IMR-90 (cell line): Measurements from ENCODE around the gene C5orf63. TPM values are rescaled to one million over a fixed set of nuclear protein-coding genes. Genes with fewer than 3 reads are reported as not detected.

Source experiments
- ATAC-seq: fragments of 200-7000 bp; cut with Tn5 transposase; 2 replicates; pipeline ENCODE4 v1.9.1; 2020; ENCODE audit warnings: low read depth, mild to moderate bottlenecking, moderate library complexity
- BruUV-seq: library from RNA; stranded (reverse); fragments of 400-500 nt; replicated peaks from 2 replicates; lab custom pipeline; 2021; lab: Mats Ljungman, UMichigan
- CTCF ChIA-PET: fragments of 300-600 bp; formaldehyde crosslinking; extraction: SDS; loops from one replicate; lab custom pipeline; 2021; ENCODE audit warnings: antibody characterized with exemption; lab: Yijun Ruan, JAX
- POLR2A ChIA-PET: fragments of 300-600 bp; sonication (Branson Sonifier 250); formaldehyde crosslinking; loops from one replicate; lab custom pipeline; 2022; ENCODE audit warnings: antibody characterized with exemption; ENCODE audit not compliant: unreplicated experiment; lab: Charles Lee
- DNase-seq: peaks from one replicate; pipeline ENCODE4 v3.0.0; 2013
- H2AFZ ChIP-seq: replicated peaks from 2 replicates; pipeline ENCODE3; 2013; ENCODE audit warnings: low read length, mild to moderate bottlenecking; ENCODE audit not compliant: poor library complexity
- H2AK5ac ChIP-seq: 2 replicates; pipeline ENCODE4 v1.6.1; 2013; ENCODE audit warnings: low read depth, low read length, inconsistent platforms
- H2AK9ac ChIP-seq: replicated peaks from 2 replicates; pipeline ENCODE3; 2013; ENCODE audit warnings: mild to moderate bottlenecking, low read depth, low read length, moderate library complexity; ENCODE audit not compliant: poor library complexity
- H2BK120ac ChIP-seq: 2 replicates; pipeline ENCODE4 v1.6.1; 2013; ENCODE audit warnings: low read depth, low read length, inconsistent platforms
- H2BK15ac ChIP-seq: 3 replicates; pipeline ENCODE4 v1.6.1; 2013; ENCODE audit warnings: low read depth, low read length, inconsistent platforms
- H2BK20ac ChIP-seq: 2 replicates; pipeline ENCODE4 v1.6.1; 2013; ENCODE audit warnings: low read depth, mild to moderate bottlenecking, inconsistent platforms, low read length, moderate library complexity
- H2BK5ac ChIP-seq: 2 replicates; pipeline ENCODE4 v1.6.1; 2013; ENCODE audit warnings: mild to moderate bottlenecking, low read depth, low read length, inconsistent platforms; ENCODE audit not compliant: poor library complexity, severe bottlenecking
- H3K14ac ChIP-seq: replicated peaks from 2 replicates; pipeline ENCODE4 v1.6.1; 2013; ENCODE audit warnings: low read depth, low read length, inconsistent platforms
- H3K18ac ChIP-seq: 2 replicates; pipeline ENCODE4 v1.6.1; 2013; ENCODE audit warnings: low read depth, low read length, control low read depth
- H3K23ac ChIP-seq: 2 replicates; pipeline ENCODE4 v1.6.1; 2013; ENCODE audit warnings: low read depth, low read length, inconsistent platforms
- H3K27ac ChIP-seq: 2 replicates; pipeline ENCODE4 v1.5.1; 2013; ENCODE audit warnings: mild to moderate bottlenecking, control low read depth, low read length; ENCODE audit not compliant: insufficient read depth
- H3K27me3 ChIP-seq: 2 replicates; pipeline ENCODE4 v1.6.1; 2013; ENCODE audit warnings: low read length; ENCODE audit not compliant: control insufficient read depth, insufficient read depth
- H3K36me3 ChIP-seq: 2 replicates; pipeline ENCODE4 v1.6.1; 2013; ENCODE audit warnings: low read length, mixed read lengths; ENCODE audit not compliant: control insufficient read depth, insufficient read depth
- H3K4ac ChIP-seq: 2 replicates; pipeline ENCODE4 v1.6.1; 2013; ENCODE audit warnings: low read depth, low read length, inconsistent platforms
- H3K4me1 ChIP-seq: 2 replicates; pipeline ENCODE4 v1.6.1; 2013; ENCODE audit warnings: low read length, mixed read lengths; ENCODE audit not compliant: control insufficient read depth, insufficient read depth
- H3K4me2 ChIP-seq: 2 replicates; pipeline ENCODE4 v1.6.1; 2013; ENCODE audit warnings: low read depth, mild to moderate bottlenecking, control low read depth, low read length, moderate library complexity
- H3K4me3 ChIP-seq: 2 replicates; pipeline ENCODE4 v1.5.1; 2013; ENCODE audit warnings: low read depth, mild to moderate bottlenecking, control low read depth, low read length, moderate library complexity; ENCODE audit not compliant: insufficient read depth
- H3K56ac ChIP-seq: 2 replicates; pipeline ENCODE4 v1.6.1; 2013; ENCODE audit warnings: low read length, inconsistent platforms; ENCODE audit not compliant: insufficient read depth; ENCODE audit errors: extremely low read depth
- H3K79me1 ChIP-seq, 2 experiments: 2 replicates each; pipeline ENCODE4 v1.6.1; 2013; ENCODE audit warnings: low read length in 2 of 2, inconsistent platforms in 1 of 2, low read depth in 1 of 2
- H3K9ac ChIP-seq: 2 replicates; pipeline ENCODE4 v1.6.1; 2013; ENCODE audit warnings: low read depth, low read length, control low read depth
- H3K9me1 ChIP-seq: 2 replicates; pipeline ENCODE4 v1.6.1; 2013; ENCODE audit warnings: low read length, inconsistent platforms; ENCODE audit not compliant: insufficient read depth
- H3K9me3 ChIP-seq: 2 replicates; pipeline ENCODE4 v1.6.1; 2013; ENCODE audit warnings: low read length; ENCODE audit not compliant: control insufficient read depth, insufficient read depth
- H4K20me1 ChIP-seq: 2 replicates; pipeline ENCODE4 v1.6.1; 2013; ENCODE audit warnings: low read length, inconsistent platforms; ENCODE audit not compliant: insufficient read depth
- H4K5ac ChIP-seq: 2 replicates; pipeline ENCODE4 v1.6.1; 2013; ENCODE audit warnings: mild to moderate bottlenecking, low read depth, low read length, control low read depth
- H4K8ac ChIP-seq, 2 experiments: 2 replicates each; pipeline ENCODE4 v1.6.1; 2013; ENCODE audit warnings: low read depth in 2 of 2, low read length in 2 of 2, control low read depth in 1 of 2, inconsistent platforms in 1 of 2
- H4K91ac ChIP-seq: 2 replicates; pipeline ENCODE4 v1.6.1; 2013; ENCODE audit warnings: low read depth, low read length, inconsistent platforms; ENCODE audit not compliant: insufficient read depth
- BHLHE40 ChIP-seq: fragments of 150-350 bp; IDR thresholded peaks from 2 replicates; pipeline ENCODE4 v1.6.1; 2016; ENCODE audit warnings: mild to moderate bottlenecking, low read depth, low read length
- CHD1 ChIP-seq: IDR thresholded peaks from 2 replicates; pipeline ENCODE4 v1.6.1; 2012; ENCODE audit warnings: low read depth, low read length, improper control_type of control experiment
- CTCF ChIP-seq: conservative IDR thresholded peaks from 2 replicates; pipeline ENCODE4 v1.5.1; 2012; ENCODE audit warnings: mild to moderate bottlenecking, low read depth, low read length, improper control_type of control experiment
- FOS ChIP-seq: fragments of 150-350 bp; IDR thresholded peaks from 2 replicates; pipeline ENCODE4 v1.6.1; 2016; ENCODE audit warnings: low read depth, low read length
- MAZ ChIP-seq: IDR thresholded peaks from 2 replicates; pipeline ENCODE4 v1.6.1; 2012; ENCODE audit warnings: low read depth, mild to moderate bottlenecking, low read length, improper control_type of control experiment, moderate library complexity, borderline replicate concordance
- MXI1 ChIP-seq: IDR thresholded peaks from 2 replicates; pipeline ENCODE4 v1.6.1; 2012; ENCODE audit warnings: low read depth, mild to moderate bottlenecking, low read length, moderate library complexity, borderline replicate concordance
- POLR2A ChIP-seq: IDR thresholded peaks from 2 replicates; pipeline ENCODE4 v1.6.1; 2012; ENCODE audit warnings: mild to moderate bottlenecking, low read depth, low read length
- RAD21 ChIP-seq: IDR thresholded peaks from 2 replicates; pipeline ENCODE4 v1.6.1; 2012; ENCODE audit warnings: low read length, improper control_type of control experiment
- RCOR1 ChIP-seq: IDR thresholded peaks from 2 replicates; pipeline ENCODE4 v1.6.1; 2012; ENCODE audit warnings: mild to moderate bottlenecking, low read length, improper control_type of control experiment; ENCODE audit not compliant: insufficient replicate concordance
- RFX5 ChIP-seq: IDR thresholded peaks from 2 replicates; pipeline ENCODE4 v1.8.0; 2012; ENCODE audit warnings: low read depth, mild to moderate bottlenecking, low read length, moderate library complexity
- SMC3 ChIP-seq: fragments of 150-350 bp; IDR thresholded peaks from 2 replicates; pipeline ENCODE4 v1.6.1; 2016; ENCODE audit warnings: low read depth, mild to moderate bottlenecking, antibody characterized with exemption, low read length, moderate library complexity
- WGBS, 2 experiments: methylation state at CpG; one replicate each; pipeline versions ENCODE4 v1.1.5 to v1.1.7; 2013; ENCODE audit warnings: missing lambda C conversion rate in 2 of 2; ENCODE audit not compliant: insufficient read length in 1 of 2; ENCODE audit errors: extremely low coverage in 2 of 2; 5-methylcytosine and 5-hydroxymethylcytosine counted together
- dilution Hi-C: fragments of 300-500 bp; cut with HindIII; formaldehyde crosslinking; loops from one replicate; pipeline ENCODE4 v1.14.3; 2018; ENCODE audit warnings: low sequenced_read_pairs; ENCODE audit not compliant: unreplicated experiment
- in situ Hi-C: fragments of 300-500 bp; cut with MboI; formaldehyde crosslinking; loops from 3 replicates; pipeline ENCODE4 v1.14.3; 2019; ENCODE audit warnings: low sequenced_read_pairs, inconsistent platforms, mixed read lengths
- intact Hi-C: fragments of 100-400 bp; cut with micrococcal nuclease; formaldehyde crosslinking; loops from 2 replicates; pipeline ENCODE4 v1.10.0; 2022
- polyA plus RNA-seq, 3 experiments: library from polyadenylated mRNA; depleted of rRNA; stranded (reverse); fragments of >200 nt; gene quantifications; 2 replicates each; pipeline ENCODE4 v1.2.3, GENCODE V29; 2012; ENCODE audit warnings: low replicate concordance in 1 of 3
- total RNA-seq: library from RNA; depleted of rRNA; stranded (reverse); fragments of >200 nt; gene quantifications from 2 replicates; pipeline ENCODE4 v1.2.3, GENCODE V29; 2012
- TF ChIP-seq, protein P1 (sequence below): fragments of 150-350 bp; IDR thresholded peaks from 2 replicates; pipeline ENCODE4 v1.6.1; 2017; ENCODE audit warnings: mild to moderate bottlenecking, antibody characterized with exemption, low read length, low read depth
- TF ChIP-seq, protein P2 (sequence below): fragments of 150-350 bp; IDR thresholded peaks from 2 replicates; pipeline ENCODE4 v1.6.1; 2016; ENCODE audit warnings: low read depth, mild to moderate bottlenecking, low read length, moderate library complexity, borderline replicate concordance

Gene C5orf63
- total and polyA plus RNA-seq, 2 of the 4 experiments (the other 2 are of a cell fraction), result 0.72 to 1.1 TPM

GRCh38 chr5:127060470-127060985 is 12.8 kb downstream of the C5orf63 start:
- Histone ChIP-seq H3K4me3 (no peak overlapping the region), H2AK9ac (no peak overlapping the region), H2BK15ac (no peak overlapping the region), H2BK20ac (no peak overlapping the region), H2BK5ac (no peak overlapping the region), H3K9ac (no peak overlapping the region), H3K27ac (no peak overlapping the region), H3K36me3 (no peaks in the 10 kb centered on the region), H3K4me2 (no peak overlapping the region), H3K27me3 (no peaks in the 10 kb centered on the region), H4K20me1 (no peaks in the 10 kb centered on the region), H3K14ac (no peak overlapping the region), H3K23ac (no peak overlapping the region), H4K5ac (no peak overlapping the region), H2AFZ (no peak overlapping the region), H3K18ac (no peak overlapping the region), H2AK5ac (no peak overlapping the region), H3K4me1 (no peaks in the 10 kb centered on the region), H4K8ac (no peak overlapping the region), H2BK120ac (no peak overlapping the region), H3K56ac (no peak overlapping the region), H3K79me1 (no peaks in the 10 kb centered on the region), H3K4ac (no peak overlapping the region), H3K9me1 (no peaks in the 10 kb centered on the region), H4K91ac (no peak overlapping the region), H3K9me3 (no peaks in the 10 kb centered on the region)
- DNase-seq (peak; percentile 26), ATAC-seq (no peak; the same call in 1 of the 2 replicates)
- intact Hi-C loops (no loop called here), in situ Hi-C loops (no loop called here), dilution Hi-C loops (no loop called here)
- ChIA-PET CTCF (interaction anchor here (0.6 kb wide), 1 partner anchor 24 kb away, joined by 3 read pairs; no protein-coding TSS in a partner anchor), POLR2A (no interaction called here)
- TF ChIP-seq BHLHE40 (no peak), RCOR1 (no peak), POLR2A (no peak), MAZ (no peak), RAD21 (no peak), CHD1 (no peak), FOS (no peak), MXI1 (no peak), RFX5 (no peak), CTCF (no peak), SMC3 (no peak)
- TF ChIP-seq, protein P1, sequence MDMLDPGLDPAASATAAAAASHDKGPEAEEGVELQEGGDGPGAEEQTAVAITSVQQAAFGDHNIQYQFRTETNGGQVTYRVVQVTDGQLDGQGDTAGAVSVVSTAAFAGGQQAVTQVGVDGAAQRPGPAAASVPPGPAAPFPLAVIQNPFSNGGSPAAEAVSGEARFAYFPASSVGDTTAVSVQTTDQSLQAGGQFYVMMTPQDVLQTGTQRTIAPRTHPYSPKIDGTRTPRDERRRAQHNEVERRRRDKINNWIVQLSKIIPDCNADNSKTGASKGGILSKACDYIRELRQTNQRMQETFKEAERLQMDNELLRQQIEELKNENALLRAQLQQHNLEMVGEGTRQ, result no peak
- TF ChIP-seq, protein P2, sequence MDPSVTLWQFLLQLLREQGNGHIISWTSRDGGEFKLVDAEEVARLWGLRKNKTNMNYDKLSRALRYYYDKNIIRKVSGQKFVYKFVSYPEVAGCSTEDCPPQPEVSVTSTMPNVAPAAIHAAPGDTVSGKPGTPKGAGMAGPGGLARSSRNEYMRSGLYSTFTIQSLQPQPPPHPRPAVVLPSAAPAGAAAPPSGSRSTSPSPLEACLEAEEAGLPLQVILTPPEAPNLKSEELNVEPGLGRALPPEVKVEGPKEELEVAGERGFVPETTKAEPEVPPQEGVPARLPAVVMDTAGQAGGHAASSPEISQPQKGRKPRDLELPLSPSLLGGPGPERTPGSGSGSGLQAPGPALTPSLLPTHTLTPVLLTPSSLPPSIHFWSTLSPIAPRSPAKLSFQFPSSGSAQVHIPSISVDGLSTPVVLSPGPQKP, result no peak
- WGBS, 2 experiments, result 50% methylated on average over 1 of the region's 1 CpG; no CpG with 5 or more reads in 1 of the 2 experiments
- no TSS peak for BruUV-seq
